HG02943 (cell line): ENCODE results near the gene LKAAEAR1.

Experiments
- ATAC-seq: cut with Tn5 transposase; IDR thresholded peaks from one replicate; pipeline ENCODE4 v1.9.1; 2021; ENCODE audit warnings: mild to moderate bottlenecking, low read depth, moderate library complexity; ENCODE audit not compliant: unreplicated experiment

LKAAEAR1 gene

DNA sequence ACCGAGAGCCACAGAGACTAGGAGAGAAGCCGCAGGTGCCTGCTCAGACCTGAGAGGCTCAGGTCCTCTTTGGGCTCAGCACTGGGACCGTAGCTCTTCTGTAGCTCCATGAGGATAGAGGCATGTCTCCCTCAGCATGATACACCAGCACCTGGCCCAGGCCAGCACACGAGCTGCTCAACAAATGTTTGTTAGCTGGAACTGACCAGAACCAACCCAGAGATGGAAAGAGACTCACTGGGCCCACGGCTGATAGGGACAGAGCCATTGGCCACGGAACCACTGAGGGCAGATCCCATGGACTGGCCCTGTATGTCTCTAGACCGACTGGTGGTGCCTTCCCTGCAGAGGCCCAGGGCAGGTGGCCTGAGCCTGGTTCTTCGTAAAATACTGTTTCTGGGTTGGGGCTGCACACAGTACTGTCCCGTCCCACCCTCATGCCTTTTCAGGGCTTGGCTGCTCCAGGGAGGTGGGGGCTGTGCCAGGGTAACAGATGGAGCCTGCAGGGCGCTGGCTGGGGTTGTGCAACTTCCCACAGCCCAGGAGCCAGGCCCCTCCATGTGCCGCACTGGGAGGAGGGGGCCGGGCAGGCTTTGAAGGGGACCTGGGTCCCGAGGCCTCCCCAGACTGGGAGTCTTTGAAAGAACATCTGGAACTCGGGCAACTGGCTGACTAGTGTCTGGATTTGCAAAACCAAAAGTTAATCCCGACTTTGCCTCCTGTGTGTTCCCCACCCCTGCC, 43.0 kb downstream of the LKAAEAR1 start:
- ATAC-seq = no peak

DNA sequence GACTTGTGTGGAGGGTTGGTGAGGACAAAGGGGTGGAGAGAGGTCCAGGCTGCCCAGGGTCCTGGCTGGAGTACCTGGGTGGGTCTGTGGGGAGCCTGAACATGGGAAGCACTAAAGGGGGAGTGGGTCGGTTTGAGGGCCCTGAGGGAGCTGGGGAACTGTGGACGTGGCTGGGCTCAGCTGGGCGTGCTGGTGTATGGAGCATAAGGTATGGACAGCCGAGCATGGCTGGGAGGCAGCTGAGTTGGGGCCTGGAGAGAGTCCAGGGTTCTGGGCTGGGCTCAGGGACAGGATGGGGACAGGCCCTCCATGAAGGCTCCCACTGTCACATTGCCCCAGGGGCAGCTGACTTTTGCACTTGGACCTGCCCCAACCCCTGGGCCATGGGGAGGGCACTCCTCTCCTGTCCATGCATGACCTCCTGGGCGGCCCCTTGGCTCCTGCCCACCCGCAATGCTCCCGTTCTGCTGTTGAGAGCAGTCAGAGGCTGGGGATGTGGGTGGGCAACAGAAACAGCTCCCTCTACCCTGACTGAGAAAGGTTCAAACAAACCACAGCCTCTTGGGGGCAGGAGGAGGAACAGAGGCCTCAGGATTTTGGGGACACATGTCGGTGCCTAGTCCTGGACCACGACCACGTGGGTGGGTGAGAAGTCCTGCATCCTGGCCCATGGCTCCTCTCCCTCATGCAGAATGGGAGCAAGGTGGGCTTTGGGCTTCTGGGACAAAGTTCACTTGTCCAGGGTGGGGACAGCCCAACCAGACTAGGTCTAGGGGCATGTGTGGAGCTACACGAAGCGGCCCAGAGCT, 43.8 kb downstream of the LKAAEAR1 start:
- ATAC-seq = no peak

DNA sequence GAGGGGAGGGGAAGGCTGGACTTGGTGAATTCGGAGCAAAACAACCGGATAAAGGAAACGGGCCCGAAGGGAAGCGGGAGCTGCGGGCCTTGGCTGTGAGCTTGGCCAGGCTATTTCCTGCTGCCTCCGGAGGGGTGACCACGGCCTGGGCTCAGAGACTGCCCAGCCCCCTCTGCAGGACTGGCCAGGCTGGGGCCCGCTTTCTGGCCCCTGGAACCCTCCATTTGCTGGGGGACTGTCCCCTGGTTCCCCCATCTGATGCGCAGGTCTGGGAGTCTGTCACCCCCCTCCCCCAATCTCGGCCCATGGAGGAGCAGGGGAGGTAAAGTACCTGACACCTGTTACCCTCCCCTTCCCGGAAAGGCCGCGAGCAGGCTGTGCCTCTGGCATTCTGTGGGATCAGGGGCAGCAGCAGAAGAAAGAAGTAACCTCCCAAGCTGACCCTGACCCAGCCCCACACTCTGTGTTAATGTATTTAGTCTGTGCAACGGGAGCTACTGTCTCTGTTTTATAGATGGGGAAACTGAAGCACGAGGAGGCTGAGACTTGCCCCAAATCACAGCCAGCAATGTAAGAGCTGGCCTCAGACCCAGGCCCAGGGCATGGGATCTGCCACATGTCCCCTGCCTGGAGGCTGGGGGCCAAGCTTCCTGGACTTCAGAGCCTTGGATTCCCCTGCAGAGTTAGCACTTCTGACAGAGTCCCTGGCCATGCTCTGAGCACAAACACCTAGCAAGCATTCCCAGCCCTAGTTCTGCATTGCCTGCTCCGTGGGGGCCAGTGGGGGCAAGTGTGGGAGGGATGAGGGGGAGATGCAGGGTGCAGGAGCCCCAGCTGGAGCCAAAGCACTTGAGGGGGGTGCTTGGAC, 44.7 kb downstream of the LKAAEAR1 start:
- ATAC-seq = no peak

DNA sequence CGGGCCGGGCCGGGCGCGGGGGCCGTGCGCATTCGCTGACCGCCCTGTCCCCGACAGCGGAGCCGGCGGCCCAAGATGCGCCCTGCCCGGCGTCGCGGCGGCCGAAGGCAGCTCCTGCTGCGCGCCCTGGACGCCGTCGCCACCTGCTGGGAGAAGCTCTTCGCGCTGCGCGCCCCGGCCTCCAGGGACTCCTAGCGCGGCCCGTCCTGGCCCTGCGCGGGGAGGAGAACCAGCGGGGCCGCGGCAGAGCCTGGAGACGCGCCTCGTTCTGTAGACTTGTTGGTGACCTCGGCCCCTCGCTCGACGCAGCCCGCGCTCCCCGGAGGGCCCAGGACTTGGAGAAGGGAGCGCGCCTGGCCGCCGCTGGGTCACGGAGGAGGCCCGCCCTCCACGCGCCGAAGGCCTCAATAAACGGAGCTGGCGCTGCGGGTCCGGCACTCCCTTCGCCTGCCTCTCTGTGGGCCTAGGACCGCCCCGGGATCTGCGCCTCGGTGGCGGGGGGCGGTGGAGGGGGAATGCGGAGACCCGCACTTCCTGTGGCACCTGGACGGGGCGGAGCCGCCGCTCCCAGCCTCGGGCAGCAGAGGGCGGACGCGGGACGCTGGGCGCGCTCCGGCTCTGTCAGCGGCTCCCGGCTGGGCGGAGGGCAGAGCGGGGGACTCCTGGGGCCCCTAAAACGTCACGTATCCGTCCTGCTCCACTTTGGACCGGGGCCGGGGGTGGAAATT, 45.5 kb downstream of the LKAAEAR1 start:
- no peak for ATAC-seq

DNA sequence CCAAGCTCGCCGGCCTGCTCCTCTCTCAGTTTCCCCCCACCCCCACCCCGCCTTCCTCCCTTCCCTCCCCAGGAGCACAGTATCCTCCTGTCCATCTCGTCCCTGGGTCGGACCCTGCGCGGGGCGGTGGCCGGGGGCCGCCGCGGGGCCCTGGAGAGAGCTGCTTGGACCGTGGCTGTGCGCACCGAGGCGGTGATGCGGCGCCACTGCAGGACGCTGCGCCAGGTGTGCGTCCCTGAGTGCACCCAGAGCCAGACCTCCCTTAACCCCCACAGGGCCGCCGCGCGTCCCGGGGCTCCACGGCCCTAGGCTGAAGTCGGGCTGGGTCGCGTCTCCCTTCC, 46.0 kb downstream of the LKAAEAR1 start:
- no peak for ATAC-seq

DNA sequence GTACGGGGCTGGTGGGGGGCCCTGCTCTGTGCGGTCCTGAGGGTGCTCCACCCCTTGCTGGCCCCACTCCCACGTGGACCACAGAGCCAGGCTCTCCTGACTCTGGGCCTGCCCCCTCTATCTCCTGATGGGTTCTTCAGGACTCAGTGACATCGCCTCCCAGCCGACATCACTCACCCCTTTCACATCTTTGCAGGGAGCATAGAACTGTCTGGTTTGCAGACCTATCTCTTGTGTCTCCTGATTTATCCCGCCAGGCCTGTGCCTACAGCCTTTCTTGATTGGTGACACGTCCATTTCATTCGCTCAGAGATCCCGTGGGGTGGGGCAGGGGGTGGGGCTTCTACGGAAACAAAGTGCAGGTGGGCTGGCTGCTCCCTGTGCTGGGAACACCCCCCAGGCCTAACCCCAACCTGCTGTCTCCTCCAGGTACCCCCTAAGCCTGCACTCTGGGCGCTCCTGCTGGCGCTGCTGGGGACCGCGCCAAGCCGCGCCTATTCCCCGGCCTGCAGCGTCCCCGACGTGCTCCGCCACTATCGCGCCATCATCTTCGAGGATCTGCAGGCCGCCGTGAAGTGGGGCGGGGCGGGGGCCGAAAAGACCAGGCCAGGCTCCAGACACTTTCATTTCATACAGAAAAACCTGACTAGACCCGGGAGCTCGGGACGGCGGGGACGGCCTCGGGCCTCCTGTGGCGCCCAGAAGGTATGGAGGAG, 46.5 kb downstream of the LKAAEAR1 start:
- ATAC-seq = no peak

DNA sequence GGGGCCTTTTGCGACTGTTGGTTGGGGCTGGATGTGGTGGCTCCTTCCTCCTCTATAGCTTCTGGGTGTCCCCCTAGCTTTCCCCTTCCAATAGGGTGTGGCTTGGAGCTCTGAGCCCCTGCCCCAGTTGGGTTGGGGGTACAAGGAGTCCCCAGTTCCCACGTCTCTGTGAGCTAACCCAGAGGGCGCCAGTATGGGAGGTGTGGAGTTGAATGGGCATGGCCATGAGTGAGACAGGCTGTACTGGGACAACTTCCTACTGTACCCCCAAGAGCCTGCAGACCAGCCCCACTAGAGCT, 47.0 kb downstream of the LKAAEAR1 start:
- ATAC-seq = no peak

DNA sequence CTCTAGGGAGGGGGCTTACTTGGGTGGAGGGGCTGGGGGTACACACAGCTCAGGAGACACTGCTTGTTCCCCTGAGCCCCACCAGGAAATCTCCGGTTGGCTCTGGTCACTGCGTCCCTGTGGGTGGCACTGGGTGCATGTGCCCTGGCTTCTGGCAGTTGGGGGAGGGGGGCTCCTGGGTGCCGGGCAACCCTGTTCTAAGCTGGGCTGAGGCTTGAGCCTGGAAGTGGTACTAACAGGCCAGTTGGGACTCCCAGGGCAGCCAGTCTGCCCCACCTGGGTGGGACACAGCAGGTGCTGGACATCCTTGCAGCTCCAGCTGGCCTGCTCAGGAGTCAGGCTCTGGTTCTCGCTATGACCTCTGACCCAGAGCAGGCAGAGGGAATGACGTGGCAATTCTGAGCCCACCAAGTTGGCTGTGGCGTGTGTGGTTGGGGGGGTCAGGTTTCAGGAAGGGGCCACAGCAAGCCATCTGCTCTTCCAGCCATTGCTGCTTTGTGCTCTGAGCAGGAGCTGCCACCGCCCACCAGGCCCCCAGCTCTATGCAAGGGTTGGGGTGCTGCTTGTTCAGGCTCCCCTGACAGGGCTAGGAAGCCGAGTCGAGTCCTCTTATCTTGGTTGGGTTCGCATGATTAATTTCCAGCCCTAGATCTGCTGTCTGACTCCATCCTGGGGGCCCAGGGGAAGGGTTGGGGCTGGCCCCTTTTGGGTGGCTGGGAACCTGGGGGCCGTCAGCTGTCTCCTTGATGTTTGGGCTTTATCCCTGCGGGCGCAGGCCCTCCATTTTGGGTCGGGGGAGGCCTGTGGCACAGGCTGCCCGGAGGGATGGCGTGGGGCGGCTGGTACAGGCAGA, 47.6 kb downstream of the LKAAEAR1 start:
- ATAC-seq = no peak

DNA sequence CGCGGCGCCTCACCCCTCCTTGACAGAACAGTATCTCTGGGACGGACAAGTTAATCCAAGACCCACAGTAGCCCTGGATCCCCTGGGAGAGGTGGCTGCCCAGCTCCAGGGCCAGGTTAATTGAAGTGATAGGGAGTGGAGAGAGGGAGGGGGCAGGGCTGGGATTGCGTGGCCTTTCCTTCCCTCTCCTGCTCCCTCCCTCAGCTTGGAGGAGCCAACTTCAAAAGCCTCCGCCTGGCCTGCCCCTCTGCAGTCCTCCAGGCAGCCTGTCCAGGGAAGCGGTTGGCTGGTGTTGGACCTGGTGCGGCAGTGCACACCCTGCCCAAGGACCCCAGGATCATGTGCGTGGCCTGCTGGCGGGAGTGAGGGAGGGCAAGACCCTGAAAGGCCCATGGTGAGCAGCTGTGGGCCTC, 48.3 kb downstream of the LKAAEAR1 start, which contains the start of gene C20orf204:
C20orf204 (plus strand) TSS at position 250 of the 413 bp plus-strand sequence; CDS start at position 392, 142 bp downstream.
- no peak for ATAC-seq

DNA sequence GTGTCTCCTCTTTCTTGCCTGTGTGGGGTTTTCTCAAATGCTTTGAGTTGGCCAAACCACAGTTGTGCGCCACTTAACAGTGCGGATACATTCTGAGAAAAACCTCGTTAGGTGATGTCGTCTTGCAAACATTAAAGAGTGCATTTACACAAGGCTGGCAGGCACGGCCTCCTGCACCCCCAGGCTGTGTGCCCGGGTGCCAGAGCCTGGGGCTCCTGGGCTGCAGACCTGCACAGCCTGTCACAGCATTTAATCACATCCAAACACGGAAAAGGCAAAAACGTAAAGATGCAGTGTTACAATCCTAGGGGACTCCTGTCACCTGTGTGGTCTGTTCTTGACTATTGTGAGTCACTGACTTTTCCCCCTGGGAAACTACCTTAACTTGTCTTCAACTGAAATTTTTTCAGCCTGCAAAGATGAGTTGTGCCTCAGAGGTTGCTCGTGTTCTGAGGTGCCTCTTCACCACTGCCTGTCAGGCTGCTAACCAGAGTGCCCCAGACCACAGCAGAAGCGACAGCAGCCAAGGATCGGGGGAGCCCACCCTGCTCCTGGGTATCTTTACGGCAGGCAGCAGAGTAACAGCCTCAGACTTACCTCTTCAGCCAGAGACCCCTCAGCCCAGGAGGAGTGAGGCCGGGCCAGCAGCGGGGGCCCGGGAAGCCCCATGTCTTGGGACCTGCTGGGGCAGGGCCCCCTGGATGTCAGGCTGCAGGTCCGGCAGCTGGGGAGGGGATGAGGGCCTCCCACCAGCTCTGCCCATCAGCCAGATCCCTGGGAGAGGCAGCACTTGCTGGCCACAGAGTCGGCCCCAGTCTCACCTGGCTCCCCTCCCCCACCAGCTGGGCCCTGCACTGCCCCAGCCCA, 48.9 kb downstream of the LKAAEAR1 start:
- ATAC-seq = no peak

DNA sequence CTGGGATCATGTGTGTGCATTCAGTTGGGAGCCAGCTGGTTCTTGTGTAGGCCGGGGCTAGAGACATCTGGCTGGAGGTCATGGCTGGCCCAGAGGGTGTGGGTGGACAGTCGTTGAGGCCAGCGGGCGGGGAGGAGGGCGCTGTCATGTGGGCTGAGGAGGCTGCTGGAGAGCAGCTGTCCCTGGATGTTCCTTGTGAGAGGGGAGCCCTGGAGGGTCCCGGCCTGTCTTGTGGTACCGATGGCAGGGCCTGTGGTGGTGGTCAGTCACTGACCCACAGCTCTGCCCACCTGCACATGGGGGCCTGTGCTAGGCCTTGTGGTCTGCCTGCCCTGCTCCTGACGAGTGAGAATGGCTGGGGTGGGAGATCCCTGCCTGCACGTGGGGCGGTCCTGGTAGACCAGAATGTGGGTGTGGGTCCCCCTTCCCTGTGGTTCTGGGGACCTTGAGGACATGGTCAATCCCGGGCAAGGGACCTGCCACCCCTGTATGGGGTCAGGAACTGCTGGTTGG, 50.2 kb downstream of the LKAAEAR1 start:
- ATAC-seq = no peak
